ENCODE measurements around the gene TEK. TPM values are rescaled to one million over a fixed set of nuclear protein-coding genes. Genes with fewer than 3 reads are reported as not detected.
"Not testable (repeated sequence)": the region's sequence is repeated elsewhere in the genome, so short reads cannot be mapped to it uniquely, and the experiment has no call there.

Gene TEK
- total RNA-seq, 1 donor from 2014 or later = 21.7 TPM

GRCh38 chr9:27209034-27209433 is 100.0 kb downstream of the TEK start:
- intact Hi-C loops (cut with micrococcal nuclease) = no loop called here
- TF ChIP-seq CTCF (IDR thresholded peaks at IDR 0.05; ENCODE audit: borderline replicate concordance) = no peak

GRCh38 chr9:27210588-27210987 is 101.6 kb downstream of the TEK start:
- peaks cover 25% of the 10 kb centered on the region for H3K36me3 ChIP-seq
- H3K27me3 ChIP-seq (ENCODE audit: low read depth) = peaks cover 4% of the 10 kb centered on the region
- no peak overlapping the region for H3K27ac ChIP-seq (replicated peaks)
- no peak for TF ChIP-seq CTCF (IDR thresholded peaks at IDR 0.05; ENCODE audit: borderline replicate concordance)
- H3K9me3 ChIP-seq (replicated peaks) = no peaks in the 10 kb centered on the region
- intact Hi-C loops (cut with micrococcal nuclease) = no loop called here
- peaks cover 6% of the 10 kb centered on the region for H3K4me1 ChIP-seq
- H3K4me3 ChIP-seq = no peak overlapping the region
- no peak for DNase-seq

More at GRCh38 chr9:27209034-27209433, 100.0 kb downstream of the TEK start:
- H3K9me3 ChIP-seq (replicated peaks) = no peaks in the 10 kb centered on the region
- DNase-seq = no peak
- H3K36me3 ChIP-seq = peaks cover 19% of the 10 kb centered on the region
- no peak overlapping the region for H3K4me3 ChIP-seq
- no peaks in the 10 kb centered on the region for H3K27me3 ChIP-seq (ENCODE audit: low read depth)
- H3K4me1 ChIP-seq = peaks cover 7% of the 10 kb centered on the region
- H3K27ac ChIP-seq (replicated peaks) = no peak overlapping the region

GRCh38 chr9:27212191-27212590 is 103.2 kb downstream of the TEK start:
- intact Hi-C loops (cut with micrococcal nuclease) = no loop called here
- Histone ChIP-seq H3K4me3 (no peak overlapping the region), H3K4me1 (no peaks in the 10 kb centered on the region), H3K27ac (replicated peaks) (no peak overlapping the region), H3K27me3 (ENCODE audit: low read depth) (peaks cover 4% of the 10 kb centered on the region), H3K9me3 (replicated peaks) (no peaks in the 10 kb centered on the region), H3K36me3 (peaks cover 27% of the 10 kb centered on the region)
- no peak for DNase-seq
- TF ChIP-seq CTCF (IDR thresholded peaks at IDR 0.05; ENCODE audit: borderline replicate concordance) = no peak

- no peaks in the 10 kb centered on the region for H3K4me1 ChIP-seq
- intact Hi-C loops (cut with micrococcal nuclease) = no loop called here
- no peak for DNase-seq
- no peaks in the 10 kb centered on the region for H3K9me3 ChIP-seq (replicated peaks)
- H3K36me3 ChIP-seq = peaks cover 28% of the 10 kb centered on the region
- no peak overlapping the region for H3K4me3 ChIP-seq
- peaks cover 4% of the 10 kb centered on the region for H3K27me3 ChIP-seq (ENCODE audit: low read depth)
- H3K27ac ChIP-seq (replicated peaks) = no peak overlapping the region
- TF ChIP-seq CTCF (IDR thresholded peaks at IDR 0.05; ENCODE audit: borderline replicate concordance) = no peak
These were observed 103.6 kb downstream of the TEK start for GRCh38 chr9:27212621-27213020.

GRCh38 chr9:27227192-27227591 is 118.2 kb downstream of the TEK start:
- intact Hi-C loops (cut with micrococcal nuclease) = no loop called here
- peaks cover 50% of the 10 kb centered on the region for H3K36me3 ChIP-seq

GRCh38 chr9:27239648-27240047 is 130.6 kb downstream of the TEK start:
- intact Hi-C loops (cut with micrococcal nuclease); DNase-seq; H3K4me3 ChIP-seq; H3K27me3 ChIP-seq (ENCODE audit: low read depth); H3K27ac ChIP-seq (replicated peaks); H3K4me1 ChIP-seq; H3K36me3 ChIP-seq: not testable (repeated sequence)
- H3K9me3 ChIP-seq (replicated peaks) = peaks cover 84% of the 10 kb centered on the region

More at GRCh38 chr9:27227192-27227591, 118.2 kb downstream of the TEK start:
- Histone ChIP-seq H3K27me3 (ENCODE audit: low read depth) (no peaks in the 10 kb centered on the region), H3K9me3 (replicated peaks) (peaks cover 77% of the 10 kb centered on the region), H3K4me3 (no peak overlapping the region), H3K27ac (replicated peaks) (no peak overlapping the region), H3K4me1 (no peaks in the 10 kb centered on the region)
- no peak for DNase-seq
- no peak for TF ChIP-seq CTCF (IDR thresholded peaks at IDR 0.05; ENCODE audit: borderline replicate concordance)
